HG03159 (cell line): ENCODE measurements around the gene SPATA6L.

Experiments used
- ATAC-seq: cut with Tn5 transposase; IDR thresholded peaks from one replicate; pipeline ENCODE4 v1.9.1; 2021; ENCODE audit warnings: mild to moderate bottlenecking, moderate library complexity; ENCODE audit not compliant: unreplicated experiment

The SPATA6L gene

GRCh38 chr9:4558371-4558998 is 107.8 kb downstream of the SPATA6L start:
- ATAC-seq: no peak

- no peak for ATAC-seq
These were observed 111.0 kb downstream of the SPATA6L start for GRCh38 chr9:4555236-4555635.

- no peak for ATAC-seq
These were observed 112.3 kb downstream of the SPATA6L start for GRCh38 chr9:4553951-4554381.

GRCh38 chr9:4550777-4551484 is 115.3 kb downstream of the SPATA6L start:
- ATAC-seq: no peak

GRCh38 chr9:4549751-4550295 is 116.5 kb downstream of the SPATA6L start:
- no peak for ATAC-seq

GRCh38 chr9:4548811-4549725 is 117.2 kb downstream of the SPATA6L start:
- no peak for ATAC-seq
